ENCODE measurements around the gene FOCAD.

GRCh38 chr9:20649381-20649780 is 34.7 kb upstream of the FOCAD start:
- TF ChIP-seq TOX (CRISPR knock-in tag; IDR thresholded peaks at IDR 0.05; ENCODE audit: borderline replicate concordance) = no peak
- no peak for TF ChIP-seq ZFP3 (CRISPR knock-in tag; IDR thresholded peaks at IDR 0.05)
- TF ChIP-seq PATZ1 (CRISPR knock-in tag; IDR thresholded peaks at IDR 0.05; ENCODE audit: borderline replicate concordance) = no peak
- no peak for TF ChIP-seq OSR1 (CRISPR knock-in tag; IDR thresholded peaks at IDR 0.05)
- TF ChIP-seq ZFP30 (CRISPR knock-in tag; IDR thresholded peaks at IDR 0.05) = no peak
- TF ChIP-seq CSDC2 (CRISPR knock-in tag; IDR thresholded peaks at IDR 0.05) = no peak
- no peak for TF ChIP-seq CREB5 (CRISPR knock-in tag; IDR thresholded peaks at IDR 0.05; ENCODE audit: low read depth)
- TF ChIP-seq ZNF8 (CRISPR knock-in tag; IDR thresholded peaks at IDR 0.05) = no peak
- TF ChIP-seq POU6F1 (CRISPR knock-in tag; IDR thresholded peaks at IDR 0.05; ENCODE audit: borderline replicate concordance, low read depth) = no peak
- TF ChIP-seq PPARA (CRISPR knock-in tag; IDR thresholded peaks at IDR 0.05; ENCODE audit: borderline replicate concordance) = no peak
- TF ChIP-seq ZC3H10 (CRISPR knock-in tag; IDR thresholded peaks at IDR 0.05) = no peak
- TF ChIP-seq ISL1 (CRISPR knock-in tag; IDR thresholded peaks at IDR 0.05) = peak; percentile 64
- TF ChIP-seq ARNTL (CRISPR knock-in tag; IDR thresholded peaks at IDR 0.05; ENCODE audit: borderline replicate concordance, low read depth) = no peak
- no peak for TF ChIP-seq ZNF70 (CRISPR knock-in tag; IDR thresholded peaks at IDR 0.05)

Data from SK-N-SH treated with all-trans-retinoic acid at 6 μM for 48 hours (cell line).